ENCODE results near the gene NCAM1.

DNA sequence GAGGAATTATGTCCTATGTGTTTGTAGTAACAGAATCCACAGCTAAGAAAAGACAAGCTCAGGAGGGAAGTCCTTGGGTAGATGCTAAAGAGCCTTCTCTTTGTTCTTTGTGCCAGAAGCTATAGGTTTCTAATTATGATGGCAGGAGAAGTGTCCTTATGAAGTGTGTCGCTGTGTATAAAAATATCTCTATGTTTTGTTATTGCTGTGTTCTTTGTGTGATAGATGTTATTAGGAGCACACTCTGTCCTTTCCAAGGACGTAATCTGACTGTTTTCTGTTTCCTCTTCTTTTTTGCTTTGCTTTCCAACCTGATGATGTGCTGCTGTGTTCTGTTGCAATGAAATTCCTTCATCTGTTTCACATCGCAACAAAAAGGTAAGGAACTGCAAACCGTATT, 171.9 kb downstream of the NCAM1 start:
- TF ChIP-seq, protein P1, sequence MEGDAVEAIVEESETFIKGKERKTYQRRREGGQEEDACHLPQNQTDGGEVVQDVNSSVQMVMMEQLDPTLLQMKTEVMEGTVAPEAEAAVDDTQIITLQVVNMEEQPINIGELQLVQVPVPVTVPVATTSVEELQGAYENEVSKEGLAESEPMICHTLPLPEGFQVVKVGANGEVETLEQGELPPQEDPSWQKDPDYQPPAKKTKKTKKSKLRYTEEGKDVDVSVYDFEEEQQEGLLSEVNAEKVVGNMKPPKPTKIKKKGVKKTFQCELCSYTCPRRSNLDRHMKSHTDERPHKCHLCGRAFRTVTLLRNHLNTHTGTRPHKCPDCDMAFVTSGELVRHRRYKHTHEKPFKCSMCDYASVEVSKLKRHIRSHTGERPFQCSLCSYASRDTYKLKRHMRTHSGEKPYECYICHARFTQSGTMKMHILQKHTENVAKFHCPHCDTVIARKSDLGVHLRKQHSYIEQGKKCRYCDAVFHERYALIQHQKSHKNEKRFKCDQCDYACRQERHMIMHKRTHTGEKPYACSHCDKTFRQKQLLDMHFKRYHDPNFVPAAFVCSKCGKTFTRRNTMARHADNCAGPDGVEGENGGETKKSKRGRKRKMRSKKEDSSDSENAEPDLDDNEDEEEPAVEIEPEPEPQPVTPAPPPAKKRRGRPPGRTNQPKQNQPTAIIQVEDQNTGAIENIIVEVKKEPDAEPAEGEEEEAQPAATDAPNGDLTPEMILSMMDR (conservative IDR thresholded peaks at IDR 0.05 in 1 of 2, IDR thresholded peaks at IDR 0.05 in 1 of 2; ENCODE audit: low read depth in 1 of 2, low read length in 2 of 2): no peak
- no peak for TF ChIP-seq EZH2 (IDR thresholded peaks at IDR 0.05; ENCODE audit: low read length, missing control alignments)

Measured in fibroblast of lung (primary cell).